Pulmonary artery endothelial cell (primary cell): Measurements from ENCODE around the gene PRSS22. TPM values are rescaled to one million over a fixed set of nuclear protein-coding genes. Genes with fewer than 3 reads are reported as not detected.

Experiments used
- DNase-seq: peaks from one replicate; pipeline ENCODE4 v3.0.0-alpha.2; 2011; ENCODE audit warnings: low read depth, low spot score
- total RNA-seq: library from RNA; depleted of rRNA; stranded (reverse); fragments of >200 nt; gene quantifications from 2 replicates; pipeline ENCODE4 v1.2.3, GENCODE V29; 2014

Gene PRSS22
- total RNA-seq, 1 donor from 2014 or later: not detected

GRCh38 chr16:2881783-2882649 lies 24.0 kb upstream of the PRSS22 start:
- DNase-seq: no peak

GRCh38 chr16:2879854-2880508 lies 22.0 kb upstream of the PRSS22 start:
- no peak for DNase-seq

GRCh38 chr16:2874912-2875362 lies 17.0 kb upstream of the PRSS22 start:
- DNase-seq: no peak

DNA sequence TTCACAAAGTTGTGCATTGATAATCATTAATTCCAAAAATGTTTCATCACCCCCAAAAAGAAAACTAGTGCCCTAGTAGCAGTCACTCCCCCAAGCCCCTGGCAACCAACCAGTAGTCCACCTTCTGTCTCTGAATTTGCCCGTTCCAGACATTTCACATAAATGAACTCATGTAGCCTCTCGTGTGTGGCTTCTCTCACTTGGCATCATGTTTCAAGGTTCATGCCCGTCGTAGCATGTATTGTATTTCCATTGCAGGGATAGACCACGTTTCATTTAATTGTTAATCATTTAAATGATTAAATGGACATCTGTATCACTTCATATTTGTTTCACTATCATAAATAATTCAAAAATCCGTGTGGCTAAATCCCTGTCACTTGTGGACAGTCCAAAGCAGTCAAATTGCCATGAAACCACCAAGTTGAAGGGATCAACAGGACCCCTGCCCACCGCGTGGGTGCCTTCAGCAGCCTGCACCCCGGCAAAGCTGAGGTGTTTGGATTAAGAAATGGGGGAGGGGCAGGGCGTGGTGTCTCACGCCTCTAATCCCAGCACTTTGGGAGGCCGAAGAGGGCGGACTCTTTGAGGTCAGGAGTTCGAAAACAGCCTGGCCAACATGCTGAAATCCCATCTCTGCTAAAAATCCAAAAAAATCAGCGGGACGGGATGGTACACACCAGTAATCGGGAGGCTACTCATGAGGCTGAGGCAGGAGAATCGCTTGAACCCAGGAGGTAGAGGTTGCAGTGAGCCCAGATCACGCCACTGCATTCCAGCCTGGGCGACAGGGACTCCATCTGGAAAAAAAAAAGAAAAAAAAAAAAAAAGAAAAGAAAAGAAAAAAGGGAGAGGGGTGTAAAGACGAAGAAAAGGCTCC lies 16.3 kb upstream of the PRSS22 start:
- DNase-seq: no peak

- DNase-seq: no peak
Observed at GRCh38 chr16:2871926-2872325, 14.0 kb upstream of the PRSS22 start.

DNA sequence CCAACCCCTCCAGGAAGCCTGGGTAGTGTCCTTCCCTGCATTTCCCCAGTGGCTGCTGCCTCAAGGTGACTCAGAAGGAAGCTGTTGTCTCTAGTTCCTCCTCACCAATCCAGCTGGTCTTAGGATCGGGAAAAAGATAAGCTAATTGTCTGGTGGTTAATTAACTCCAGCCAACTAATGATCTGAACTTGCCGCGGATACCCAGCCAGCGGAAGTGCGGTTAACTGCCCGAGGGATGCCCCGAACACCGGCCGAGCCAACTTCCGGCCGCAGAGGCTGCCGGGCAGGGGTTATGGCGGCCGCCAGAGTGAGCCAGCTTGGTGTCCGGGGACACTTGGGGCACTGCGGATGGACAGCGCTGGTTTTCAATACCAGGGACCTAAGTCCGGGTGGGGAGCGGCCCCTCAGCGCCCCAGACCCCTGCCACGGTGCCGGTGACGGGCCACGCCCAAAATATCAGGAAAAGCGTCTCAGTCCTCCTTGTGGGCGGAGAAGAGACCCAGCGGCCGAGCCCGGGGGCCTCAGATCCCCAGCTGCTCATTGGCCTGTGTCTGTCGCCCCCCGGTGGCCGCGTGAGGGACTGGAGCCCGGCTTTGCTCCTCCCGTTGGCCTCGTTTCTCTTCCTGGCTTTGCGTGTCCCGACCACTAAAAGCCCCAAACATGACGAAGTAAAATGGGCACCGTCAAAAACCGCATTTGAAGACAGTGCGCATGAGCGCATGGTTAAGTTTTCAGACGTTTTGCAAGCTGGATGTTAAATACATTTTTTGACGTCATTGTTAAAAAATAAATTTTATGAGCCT lies 10.2 kb upstream of the PRSS22 start:
- peak; percentile 71 for DNase-seq

DNA sequence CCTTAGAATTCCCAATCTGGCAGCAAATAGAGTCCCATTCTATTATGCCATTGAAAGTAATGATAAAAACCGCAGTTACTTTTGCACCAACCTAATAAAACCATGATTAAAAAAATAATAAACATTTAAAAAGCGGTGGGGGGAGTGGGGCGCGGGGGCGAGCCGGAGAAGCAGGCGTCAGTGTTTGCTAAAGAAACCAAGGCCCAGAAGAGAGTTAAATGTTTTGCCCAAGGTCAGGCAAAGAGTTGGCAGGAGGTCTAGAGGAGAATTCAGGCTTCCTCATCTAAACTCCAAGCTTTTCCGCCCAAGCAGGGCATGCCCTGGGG lies 9.7 kb upstream of the PRSS22 start:
- DNase-seq: no peak

DNA sequence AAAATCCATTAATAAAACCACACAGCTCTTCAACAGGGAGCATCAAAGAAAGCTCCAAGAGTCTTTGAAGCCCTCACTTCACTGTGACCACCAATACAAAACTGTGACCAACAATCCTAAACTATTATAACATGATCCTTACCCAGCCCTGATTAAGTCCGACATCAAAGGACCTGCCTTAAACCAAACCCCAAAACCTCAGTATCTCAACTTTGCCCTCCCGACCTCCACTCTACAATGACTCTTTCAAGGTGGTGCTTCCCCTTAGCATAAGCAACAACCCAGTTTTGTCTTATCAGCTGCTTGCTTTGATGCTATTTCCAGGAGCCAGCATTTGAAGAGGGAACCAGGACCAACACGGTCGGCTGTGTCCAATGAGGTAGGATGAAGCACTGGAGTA lies 8.5 kb upstream of the PRSS22 start:
- no peak for DNase-seq

- no peak for DNase-seq
Observed at GRCh38 chr16:2865651-2866050, 7.7 kb upstream of the PRSS22 start.

DNA sequence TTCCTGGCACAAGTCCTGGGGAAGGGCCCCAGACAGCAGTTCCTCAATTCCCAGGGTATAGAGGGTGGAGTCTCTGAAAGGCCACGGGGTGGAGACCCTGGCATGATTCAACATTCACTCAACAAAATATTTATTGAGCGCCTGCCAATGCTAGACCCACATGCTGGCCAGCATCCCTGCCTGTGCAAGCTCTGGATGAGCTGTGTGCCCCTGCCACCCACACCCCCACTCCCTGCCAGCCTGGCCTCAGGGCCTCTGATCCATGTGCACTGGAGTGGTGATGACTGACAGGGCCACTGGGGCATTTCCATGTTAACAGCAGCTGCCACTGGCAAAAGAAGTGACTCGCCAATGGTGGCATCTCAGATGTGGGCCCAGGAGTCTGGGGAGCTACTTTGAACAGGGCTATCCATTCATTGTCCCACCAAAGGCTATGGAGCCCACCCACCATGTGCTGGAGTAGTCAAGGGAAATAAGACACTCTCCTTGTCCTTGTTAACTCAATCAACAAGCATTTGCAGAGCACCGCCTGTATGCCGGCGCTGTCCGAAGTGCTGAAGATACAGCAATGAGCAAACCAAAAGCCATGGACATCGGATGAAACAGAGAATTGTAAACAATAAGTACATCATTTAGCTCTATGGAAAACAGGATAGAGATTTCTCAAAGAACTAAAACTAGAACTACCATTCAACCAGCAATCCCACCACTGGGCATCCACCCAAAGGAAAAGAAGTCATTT lies 3.0 kb upstream of the PRSS22 start:
- no peak for DNase-seq

DNA sequence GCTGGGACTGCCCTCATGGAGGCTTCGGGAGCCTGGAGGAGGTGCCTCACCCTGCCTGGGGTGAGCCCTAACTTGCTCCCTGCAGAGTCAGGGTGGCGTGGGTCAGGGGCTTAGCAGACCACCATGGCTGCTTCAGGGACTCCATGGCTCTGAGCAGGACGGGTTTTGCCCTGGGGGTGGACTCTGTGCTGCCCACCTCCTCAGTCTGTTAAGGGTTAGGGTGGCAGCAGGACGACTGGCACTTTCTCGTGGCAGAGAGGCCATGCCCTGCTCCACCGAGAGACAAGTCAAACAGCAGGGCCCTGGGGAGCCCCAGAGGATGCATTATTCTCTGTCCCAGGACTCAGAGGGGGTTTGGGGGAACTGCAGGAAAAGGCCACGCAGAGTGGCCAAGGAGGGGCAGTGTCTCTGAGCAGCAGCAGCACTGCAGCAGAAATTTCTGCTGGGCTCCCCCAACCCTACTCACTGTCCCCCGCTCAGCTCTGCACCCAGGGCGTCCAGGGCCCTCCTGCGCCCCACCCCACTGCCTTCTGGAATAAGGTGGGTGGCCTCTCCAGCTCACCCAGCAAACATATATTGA lies 1.8 kb upstream of the PRSS22 start:
- no peak for DNase-seq

- no peak for DNase-seq
Observed at GRCh38 chr16:2858245-2859025, 465 bp upstream of the PRSS22 start.

GRCh38 chr16:2856686-2857450 lies 1.1 kb downstream of the PRSS22 start:
- no peak for DNase-seq

GRCh38 chr16:2856061-2856670 lies 1.8 kb downstream of the PRSS22 start:
- DNase-seq: no peak

DNA sequence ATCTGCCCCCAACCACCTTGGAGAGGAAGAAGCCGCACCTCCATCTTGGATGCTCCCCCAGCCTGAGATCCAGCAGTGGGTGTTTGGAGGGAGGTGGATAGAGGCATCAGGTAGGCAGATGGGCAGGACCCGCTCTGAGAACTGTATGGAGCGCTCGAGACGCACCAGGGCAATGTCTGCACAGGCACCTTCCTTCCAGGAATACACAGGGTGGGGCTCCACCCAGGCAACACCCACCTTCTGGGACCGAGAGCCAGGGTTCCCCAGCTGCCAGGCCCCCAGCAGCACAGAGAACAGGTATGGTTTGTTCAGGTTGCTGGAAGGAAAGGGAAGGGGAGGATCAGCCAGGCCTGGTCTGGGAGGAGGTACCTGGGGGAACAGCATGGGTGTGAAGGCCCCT lies 2.4 kb downstream of the PRSS22 start:
- no peak for DNase-seq

DNA sequence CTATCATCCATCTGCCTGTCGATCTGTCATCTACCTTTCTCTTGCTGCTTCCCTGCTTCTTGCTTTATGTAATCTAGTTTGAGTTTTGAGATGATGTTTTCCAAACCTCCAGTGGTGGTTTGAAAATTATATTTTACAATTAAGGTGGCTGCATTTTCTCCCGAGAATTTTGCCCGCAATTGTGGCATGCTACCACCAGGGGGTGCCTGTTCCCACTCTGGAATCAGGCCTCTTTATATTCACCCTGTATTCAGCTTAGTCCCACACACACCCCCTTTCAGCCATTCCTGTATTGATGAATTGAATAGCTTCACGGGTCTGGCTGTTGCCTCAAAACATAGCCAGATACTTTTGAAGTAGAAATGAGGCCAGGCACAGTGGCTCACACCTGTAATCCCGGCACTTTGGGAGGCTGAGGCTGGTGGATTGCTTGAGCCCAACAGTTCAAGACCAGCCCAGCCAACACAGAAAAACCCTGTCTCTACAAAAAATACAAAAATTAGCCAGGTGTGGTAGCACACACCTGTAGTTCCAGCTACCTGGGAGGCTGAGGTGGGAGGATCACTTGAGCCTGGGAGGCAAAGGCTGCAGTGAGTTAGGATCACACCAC lies 3.2 kb downstream of the PRSS22 start:
- DNase-seq: no peak

GRCh38 chr16:2853531-2854073 lies 4.4 kb downstream of the PRSS22 start:
- DNase-seq: no peak
